GM19035 (cell line): ENCODE measurements around the gene DNAJC9.

Experiments
- ATAC-seq: cut with Tn5 transposase; IDR thresholded peaks from one replicate; pipeline ENCODE4 v1.9.1; 2021; ENCODE audit not compliant: unreplicated experiment

Gene DNAJC9

DNA sequence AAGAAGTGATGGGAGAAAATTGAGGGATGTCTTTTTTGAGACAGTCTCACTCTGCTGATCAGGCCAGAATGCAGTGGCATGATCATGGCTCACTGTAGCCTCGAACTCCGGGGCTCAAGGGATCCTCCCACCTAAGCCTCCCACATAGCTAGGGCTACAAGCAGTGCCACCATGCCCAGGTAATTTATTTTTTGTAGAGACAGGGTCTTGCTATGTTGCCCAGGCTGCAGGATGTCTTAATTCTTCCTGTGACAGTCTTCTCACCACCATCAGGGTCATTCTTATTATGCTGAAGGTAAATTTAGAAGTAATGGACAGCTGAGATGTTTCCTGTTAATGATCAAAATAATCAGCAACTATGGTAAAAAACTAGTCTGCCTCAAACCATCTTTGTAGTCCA lies 7.1 kb downstream of the DNAJC9 start:
- no peak for ATAC-seq

DNA sequence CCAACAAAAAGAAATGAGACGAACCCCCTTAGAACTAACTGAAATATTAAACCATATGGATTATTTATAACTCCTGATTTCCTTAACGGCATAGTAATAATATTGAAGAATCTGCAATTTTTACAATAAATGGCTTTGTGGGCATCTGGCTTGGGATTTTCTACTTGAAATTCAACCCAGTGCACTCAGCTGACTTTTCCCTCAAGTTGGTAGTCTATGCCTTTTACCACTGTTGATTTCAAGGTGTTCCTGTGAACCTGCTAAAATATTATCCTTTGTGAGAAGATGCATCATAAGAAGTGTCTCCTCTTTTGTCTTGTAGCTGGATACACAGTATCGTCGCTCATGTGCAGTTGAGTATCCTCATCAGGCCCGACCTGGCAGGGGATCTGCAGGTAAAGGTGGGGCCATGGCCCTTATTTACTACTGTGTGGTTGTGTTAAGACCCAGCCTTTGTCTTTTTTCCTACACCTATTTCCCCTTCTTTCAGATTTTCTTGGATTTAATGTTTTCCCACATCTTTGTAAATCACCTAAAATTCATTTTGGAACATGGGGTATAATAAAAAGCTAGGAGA lies 8.0 kb downstream of the DNAJC9 start:
- ATAC-seq, result no peak

DNA sequence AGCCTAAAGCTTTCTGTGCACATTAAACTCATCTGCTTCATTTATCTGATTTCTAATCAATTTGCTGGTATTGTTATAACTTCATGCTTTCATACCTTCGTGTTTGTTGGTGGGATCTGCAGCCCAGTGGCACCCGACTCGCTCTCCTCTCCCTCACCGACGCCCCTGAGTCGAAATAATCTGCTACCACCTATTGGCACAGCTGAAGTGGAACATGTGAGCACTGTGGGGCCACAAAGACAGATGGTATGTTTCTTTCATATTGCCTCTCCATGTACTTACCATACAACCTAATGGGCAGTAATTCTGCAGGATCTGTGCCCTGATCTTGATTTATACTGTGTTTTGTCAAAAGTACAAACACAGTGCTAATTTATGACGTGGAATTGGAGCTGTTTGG lies 12.4 kb downstream of the DNAJC9 start:
- no peak for ATAC-seq

DNA sequence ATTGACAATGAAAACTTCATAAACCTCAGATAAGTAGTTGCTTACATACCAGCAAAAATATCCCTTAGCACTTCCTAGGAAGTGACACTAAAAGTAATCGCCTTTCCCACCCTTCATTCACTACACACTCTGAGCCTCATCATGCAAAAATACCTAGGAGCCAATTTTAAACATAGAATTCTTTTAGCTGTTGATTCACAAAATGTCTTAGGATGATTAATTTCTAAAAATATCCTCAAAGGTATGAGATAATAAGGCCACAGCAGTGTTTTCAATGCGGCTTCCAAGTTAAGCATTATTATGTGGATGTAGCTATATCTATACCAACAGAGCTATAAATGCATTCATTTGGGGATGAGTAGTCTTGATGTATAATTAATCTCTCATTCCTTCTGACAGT lies 13.2 kb downstream of the DNAJC9 start:
- no peak for ATAC-seq

DNA sequence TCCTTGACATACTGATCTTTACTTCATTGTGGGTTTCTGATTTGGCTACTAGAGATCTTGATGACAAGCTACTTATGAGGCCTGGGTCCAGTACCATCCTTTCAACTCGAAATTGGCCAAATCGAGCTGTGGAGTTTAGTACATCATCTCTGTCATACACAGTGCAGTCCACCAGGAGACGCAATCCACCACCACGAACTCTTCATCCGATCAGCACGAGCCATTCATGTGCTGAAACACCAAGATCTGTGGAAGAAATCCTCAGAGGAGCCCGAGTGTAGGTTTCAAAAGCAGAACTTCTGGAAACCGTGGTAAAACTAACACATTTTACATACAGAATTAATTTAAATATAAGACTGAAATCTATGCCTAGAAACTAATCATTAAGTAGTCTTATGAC lies 14.2 kb downstream of the DNAJC9 start:
- no peak for ATAC-seq

DNA sequence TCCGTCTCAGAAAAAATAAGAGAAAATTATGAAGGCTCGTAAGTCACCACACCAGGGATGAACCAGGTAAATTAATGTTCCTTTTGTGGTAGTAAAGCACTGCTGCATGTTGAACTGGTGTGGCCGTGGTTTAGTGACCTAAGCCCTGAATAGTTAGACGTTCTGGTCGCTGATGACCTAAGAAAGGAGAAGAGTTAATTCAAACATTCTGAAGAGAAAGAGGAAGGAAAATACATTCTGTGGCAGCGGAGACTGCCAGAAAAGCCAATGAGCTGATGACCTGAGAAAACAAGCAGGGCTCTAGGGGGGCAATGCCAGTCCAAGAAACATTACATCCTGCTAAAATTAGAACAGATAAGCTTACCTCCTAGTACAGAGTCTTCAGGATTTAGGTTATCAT lies 17.5 kb downstream of the DNAJC9 start:
- ATAC-seq, result no peak

DNA sequence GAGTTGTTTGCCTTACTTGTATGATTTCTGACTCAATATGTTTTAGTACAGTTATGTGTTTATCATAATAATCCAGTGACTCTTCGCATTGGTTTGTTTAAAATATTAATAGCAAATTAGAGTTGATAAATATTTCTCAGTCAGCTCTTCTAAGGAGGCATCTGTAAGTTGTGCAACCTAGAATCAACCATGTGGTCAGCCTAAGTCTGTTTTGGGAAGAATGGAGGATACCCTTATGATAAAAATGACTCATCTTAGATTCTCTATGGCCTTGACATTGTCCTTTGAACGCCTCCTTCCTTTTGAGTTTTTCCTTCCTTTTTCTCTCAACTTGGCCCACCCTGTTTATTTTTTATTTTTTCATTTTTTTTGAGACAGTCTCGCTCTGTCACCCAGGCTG lies 18.8 kb downstream of the DNAJC9 start:
- ATAC-seq, result no peak

DNA sequence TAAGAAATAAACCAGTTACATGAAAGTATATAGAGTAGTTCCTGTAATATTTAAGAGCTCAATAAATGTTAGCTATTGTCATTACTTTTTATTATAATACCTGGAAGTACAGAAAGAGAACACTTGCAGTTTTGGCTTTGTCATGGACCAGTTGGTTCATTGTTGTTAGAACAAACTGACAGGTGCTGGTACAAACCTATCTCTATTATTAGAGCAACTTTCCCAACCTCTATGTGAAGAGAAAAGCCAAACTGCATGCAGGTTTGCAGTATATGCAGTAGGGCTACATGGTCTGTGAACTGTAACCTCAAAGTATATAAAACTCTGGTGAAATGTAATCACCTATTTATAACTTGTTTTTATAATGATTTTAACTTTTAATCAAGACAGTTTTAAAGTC lies 20.4 kb downstream of the DNAJC9 start:
- no peak for ATAC-seq

DNA sequence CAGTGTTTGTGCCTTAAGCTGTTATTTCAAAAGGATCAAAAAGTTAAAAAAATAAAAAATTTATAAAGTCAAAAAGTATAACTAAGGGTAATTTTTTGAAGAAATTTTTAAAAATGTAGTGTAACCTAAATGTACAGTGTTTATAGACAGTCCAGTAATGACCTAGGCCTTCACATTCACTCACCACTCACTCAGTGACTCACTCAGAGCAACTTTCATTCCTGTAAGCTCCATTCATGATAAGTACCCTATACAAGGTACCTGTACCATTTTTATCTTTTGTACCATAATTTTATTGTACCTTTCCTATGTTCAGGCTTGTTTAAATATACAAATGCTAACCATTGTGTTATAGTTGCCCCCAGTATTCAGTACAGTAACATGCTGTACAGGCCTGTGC lies 21.5 kb downstream of the DNAJC9 start:
- no peak for ATAC-seq

DNA sequence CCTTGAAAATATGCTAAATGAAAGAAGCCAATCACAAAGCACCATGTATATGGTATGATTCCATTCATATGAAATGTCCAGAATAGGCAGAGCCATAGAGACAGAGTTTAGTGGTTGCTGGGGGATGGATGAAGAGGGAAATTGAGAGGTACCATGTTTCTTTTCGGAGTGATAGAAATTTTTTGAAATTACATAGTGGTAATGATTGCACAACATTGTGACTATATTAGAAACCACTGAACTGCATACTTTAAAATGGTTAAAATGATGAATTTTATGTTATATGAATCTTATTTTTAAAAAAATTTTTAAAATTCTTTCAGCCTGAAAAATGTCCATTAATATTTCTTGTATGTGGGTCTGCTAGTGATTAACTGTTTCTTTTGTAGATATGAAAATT lies 26.1 kb downstream of the DNAJC9 start:
- ATAC-seq, result no peak

DNA sequence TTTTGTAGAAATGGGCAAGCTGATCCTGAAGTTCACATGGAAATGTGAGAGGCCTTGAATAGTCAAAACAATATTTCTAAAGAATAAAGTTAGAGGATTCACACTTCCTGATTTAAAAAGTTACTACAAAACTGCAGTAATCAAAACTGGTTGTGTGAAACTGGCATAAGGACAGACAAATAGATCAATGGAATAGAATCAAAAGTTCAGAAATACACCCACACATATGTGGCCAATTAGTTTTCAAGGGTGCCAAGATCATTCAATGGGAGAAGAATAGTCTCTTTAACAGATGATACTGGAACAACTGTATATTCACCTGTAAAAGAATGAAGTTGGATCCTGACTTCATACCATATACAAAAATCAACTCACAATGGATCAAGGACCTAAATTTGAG lies 27.7 kb downstream of the DNAJC9 start:
- ATAC-seq, result no peak

DNA sequence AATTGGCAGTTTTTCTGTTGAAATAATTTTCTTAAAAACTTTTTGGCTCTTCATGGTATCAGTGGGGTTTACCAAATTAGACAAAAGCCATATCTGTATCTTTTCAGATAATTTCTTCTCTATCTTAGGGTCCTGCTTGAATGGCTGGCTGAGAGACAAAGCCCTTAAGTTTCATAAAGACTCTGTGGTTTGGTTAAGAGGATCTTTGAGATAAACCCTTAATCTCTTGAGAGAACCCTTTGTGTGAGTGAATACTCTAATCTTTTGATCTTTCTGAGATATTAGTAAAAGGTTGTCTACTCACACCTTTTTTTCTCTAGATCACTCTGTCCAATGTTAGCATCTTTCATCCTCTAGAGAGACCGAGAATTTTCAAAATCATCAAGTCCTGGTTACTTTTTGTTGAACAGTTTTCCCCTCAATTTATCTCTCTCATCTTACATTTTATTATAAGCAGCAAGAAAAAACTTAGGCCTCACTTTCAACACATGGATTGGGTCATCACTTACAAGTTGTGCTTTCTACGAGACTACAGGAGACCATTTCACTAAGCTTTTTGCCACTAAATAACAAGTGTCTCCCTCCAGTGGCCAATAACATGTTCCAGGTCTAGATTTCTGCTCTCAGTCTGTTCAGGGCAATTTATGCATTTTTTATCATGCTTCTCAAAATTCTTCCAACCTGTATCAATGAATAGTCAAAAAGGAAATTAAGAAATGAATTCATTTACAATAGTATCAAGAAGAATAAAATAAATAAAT lies 28.4 kb downstream of the DNAJC9 start:
- ATAC-seq, result no peak

DNA sequence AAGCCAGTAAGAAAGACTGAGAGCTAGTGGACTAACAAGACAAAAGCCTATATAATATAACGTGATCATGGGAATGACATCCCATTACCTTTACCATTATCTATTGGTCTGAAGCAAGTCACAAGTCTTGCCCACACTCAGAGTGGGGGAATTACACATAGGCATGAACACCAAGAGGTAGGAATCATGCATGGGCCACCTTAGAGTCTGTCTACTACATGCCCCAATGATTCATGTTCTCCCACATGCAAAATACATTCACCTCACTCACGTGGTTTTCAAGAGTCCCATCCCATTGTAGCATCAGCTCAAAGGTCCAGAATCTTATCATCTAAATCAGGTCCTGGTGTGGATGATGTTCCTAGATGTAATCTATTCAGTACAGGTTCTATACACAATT lies 29.4 kb downstream of the DNAJC9 start:
- no peak for ATAC-seq

DNA sequence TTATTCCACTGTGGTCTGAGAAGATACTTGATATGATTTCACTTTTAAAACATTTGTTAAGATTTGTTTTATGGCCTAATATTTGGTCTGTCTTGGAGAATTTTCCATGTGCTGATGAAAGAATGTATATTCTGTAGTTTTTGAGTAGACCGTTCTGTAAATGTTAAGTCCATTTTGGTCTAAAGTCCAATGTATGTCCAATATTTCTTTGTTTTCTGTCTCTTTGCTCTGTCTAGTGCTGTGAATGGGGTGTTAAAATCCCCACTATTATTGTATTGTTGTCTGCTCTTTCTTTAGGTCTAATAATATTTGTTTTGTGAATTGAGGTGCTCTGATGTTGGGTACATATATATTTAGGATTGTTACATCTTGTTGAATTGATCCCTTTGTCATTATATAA lies 31.3 kb downstream of the DNAJC9 start:
- ATAC-seq, result no peak

DNA sequence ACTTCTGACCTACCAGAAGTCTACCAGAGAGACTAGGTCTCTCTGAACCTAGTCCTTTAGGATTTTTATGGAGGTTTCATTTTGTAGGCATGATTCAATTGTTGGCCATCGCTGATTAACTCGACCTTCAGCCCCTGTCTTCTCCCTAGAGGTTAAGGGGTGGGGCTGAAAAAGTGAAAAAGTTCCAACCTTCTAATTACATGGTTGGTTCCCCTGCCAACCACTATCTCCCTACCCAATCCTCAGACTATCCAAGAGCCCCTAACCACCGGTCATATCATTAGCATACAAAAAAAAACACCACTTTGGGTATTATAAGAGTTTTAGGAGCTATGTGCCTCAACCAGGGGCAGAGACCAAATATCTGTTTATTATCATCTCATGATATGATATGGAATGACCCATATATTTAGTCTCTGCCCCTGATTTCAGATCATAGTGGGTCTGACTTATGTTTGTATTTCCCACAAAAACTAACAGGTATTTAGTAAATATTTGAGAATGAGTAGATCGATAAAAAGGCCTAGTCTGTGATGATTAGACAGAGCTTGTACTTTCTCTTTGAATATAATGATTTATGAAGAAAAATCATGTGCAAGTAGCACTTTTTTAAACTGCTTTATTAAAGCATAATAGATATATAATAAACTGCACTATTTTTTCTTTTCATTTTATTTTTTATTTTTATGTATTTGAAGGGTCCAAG lies 35.8 kb downstream of the DNAJC9 start:
- ATAC-seq, result no peak

DNA sequence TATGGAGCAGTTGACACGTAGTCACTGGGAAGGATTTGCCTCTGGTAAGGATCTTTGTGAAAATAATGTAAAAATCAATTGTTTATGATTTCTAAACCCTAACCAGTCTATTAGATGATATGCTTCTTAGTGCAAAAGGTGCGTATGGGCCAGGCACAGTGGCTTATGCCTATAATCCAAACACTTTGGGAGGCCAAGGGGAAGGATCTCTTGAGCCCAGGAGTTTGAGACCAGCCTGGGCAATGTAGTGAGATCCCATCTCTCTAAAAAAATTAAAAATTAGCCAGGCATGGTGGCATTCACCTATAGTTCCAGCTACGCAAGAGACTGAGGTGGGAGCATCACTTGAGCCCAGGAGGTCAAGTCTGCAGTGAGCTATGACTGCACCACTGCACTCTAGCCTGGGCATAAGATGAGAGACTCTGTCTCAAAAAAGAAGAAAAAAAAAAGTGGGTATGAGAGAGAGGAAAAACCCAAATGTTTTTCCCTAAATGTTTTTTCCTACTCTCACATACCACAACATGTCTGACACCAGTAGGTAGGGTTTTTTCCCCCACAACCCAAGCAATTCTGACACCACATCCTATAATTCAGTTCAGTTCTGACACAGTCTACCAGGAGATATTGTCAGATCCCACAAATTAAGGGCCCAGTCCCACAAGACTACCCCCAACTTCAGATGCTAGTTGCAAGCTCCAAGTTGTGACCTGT lies 36.5 kb downstream of the DNAJC9 start:
- ATAC-seq, result no peak

DNA sequence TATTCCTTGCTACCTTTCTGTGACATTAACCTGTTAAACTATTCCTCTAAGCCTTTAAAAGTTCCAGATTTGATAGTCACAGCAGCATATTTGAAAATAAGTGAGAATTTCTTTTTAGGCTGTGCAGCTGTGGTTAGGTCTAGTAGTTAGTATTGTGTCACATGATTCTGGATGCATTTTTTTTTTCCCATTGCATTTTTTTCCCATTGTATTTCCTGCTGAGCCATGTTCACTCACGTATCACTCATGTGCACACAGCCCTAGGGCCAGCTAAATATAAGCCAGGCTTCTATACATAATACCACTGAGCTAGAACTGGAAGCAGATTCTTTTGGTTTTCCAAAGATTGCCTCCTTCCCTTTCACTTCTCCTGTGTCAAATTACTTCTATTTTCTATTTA lies 37.4 kb downstream of the DNAJC9 start:
- ATAC-seq, result no peak

DNA sequence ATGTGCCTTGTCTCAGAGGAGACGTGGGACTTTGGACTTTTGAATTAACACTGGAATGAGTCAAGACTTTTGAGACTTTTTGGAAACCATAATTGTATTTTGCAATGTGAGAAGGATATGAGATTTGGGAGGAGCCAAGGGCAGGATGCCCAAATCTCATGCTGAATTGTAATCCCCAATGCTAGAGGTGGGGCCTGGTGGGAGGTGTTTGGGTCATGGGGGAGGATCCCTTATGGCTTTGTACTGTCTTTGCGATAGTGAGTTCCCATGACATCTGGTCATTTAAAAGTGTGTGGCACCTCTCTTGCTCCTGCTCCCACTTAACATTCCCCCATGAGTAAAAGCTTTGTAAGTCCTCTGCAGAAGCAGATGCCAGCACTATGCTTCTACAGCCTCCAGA lies 39.2 kb downstream of the DNAJC9 start:
- no peak for ATAC-seq

DNA sequence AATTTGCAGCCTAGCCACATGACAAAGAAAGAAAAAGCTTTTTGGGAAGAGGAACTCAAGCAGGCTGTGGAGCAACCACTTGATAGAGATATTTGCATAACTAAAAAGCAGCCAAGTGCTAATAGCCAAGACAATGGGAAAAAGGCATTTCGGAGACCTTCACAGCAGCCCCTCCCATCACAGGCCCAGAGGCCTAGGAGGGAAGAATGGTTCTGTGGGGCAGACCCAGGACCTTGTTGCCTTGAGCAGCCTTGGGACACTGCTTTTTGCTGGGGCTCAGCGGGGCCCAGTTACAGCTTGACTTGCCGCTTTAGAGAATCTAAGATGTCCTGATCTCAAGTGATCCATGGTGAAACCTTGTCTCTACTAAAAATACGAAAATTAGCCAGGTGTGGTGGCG lies 40.7 kb downstream of the DNAJC9 start:
- no peak for ATAC-seq

DNA sequence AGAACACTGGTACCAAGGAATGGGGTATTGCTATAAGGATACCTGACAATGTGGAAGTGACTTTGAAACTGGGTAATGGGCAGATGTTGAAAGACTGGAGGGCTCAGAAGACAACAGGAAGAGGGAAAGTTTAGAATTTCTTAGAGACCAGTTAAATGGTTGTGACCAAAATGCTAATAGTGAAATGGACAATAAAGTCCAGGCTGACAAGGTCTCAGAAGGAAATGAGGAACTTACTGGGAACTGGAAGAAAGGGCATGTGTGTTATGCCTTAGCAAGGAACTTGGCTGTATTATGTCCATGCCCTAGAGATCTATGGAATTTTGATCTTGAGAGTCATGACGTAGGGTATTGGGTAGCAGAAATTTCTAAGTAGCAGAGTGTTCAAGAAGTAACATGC lies 41.2 kb downstream of the DNAJC9 start:
- ATAC-seq, result no peak

DNA sequence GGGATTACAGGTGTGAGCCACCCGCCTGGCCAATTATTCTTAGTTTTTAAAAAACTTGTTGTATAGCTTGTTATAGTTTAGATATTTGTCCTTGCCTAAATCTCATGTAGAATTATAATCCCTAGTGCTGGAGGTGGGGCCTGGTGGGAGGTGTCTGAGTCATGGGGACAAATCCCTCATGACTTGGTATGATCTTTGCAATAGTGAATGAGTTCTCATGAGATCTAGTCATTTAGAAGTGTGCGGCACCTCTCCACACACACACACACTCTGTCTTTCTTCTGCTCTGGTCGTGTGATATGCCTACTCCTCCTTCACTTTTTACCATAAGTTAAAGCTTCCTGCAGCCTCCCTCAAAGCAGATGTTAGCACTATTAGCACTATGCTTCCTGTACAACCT lies 42.0 kb downstream of the DNAJC9 start:
- no peak for ATAC-seq
